BJ (cell line): Measurements from ENCODE around the gene SMARCD1. TPM values are rescaled to one million over a fixed set of nuclear protein-coding genes. Genes with fewer than 3 reads are reported as not detected.

Experiments used
- CTCF ChIA-PET: fragments of 350-600 bp; formaldehyde crosslinking; extraction: SDS; loops from one replicate; lab custom pipeline; 2021; ENCODE audit warnings: antibody characterized with exemption, inconsistent platforms; lab: Yijun Ruan, JAX
- POLR2A ChIA-PET: fragments of 300-600 bp; sonication (Branson Sonifier 250); formaldehyde crosslinking; extraction: SDS; loops from one replicate; lab custom pipeline; 2021; ENCODE audit warnings: antibody characterized with exemption; lab: Charles Lee
- DNase-seq: peaks from one replicate; pipeline ENCODE4 v3.0.0-alpha.2; 2011; ENCODE audit warnings: low read depth
- H3K27me3 ChIP-seq: 2 replicates; pipeline ENCODE4 v1.6.0; 2011; ENCODE audit warnings: low read length; ENCODE audit not compliant: control insufficient read depth, insufficient read depth
- H3K36me3 ChIP-seq: 2 replicates; pipeline ENCODE4 v1.5.1; 2011; ENCODE audit warnings: low read length; ENCODE audit not compliant: control insufficient read depth, insufficient read depth
- H3K4me3 ChIP-seq: 2 replicates; pipeline ENCODE4 v1.5.1; 2011; ENCODE audit warnings: low read depth, mild to moderate bottlenecking, control low read depth, low read length
- polyA plus RNA-seq: library from polyadenylated mRNA; depleted of rRNA; stranded (reverse); fragments of >200 nt; gene quantifications from 2 replicates; pipeline ENCODE4 v1.2.3, GENCODE V29; 2011
- TF ChIP-seq, protein P1 (sequence below): IDR thresholded peaks from 2 replicates; pipeline ENCODE4 v1.5.1; 2011; ENCODE audit warnings: low read depth, mild to moderate bottlenecking, control low read depth, inconsistent platforms, low read length, moderate library complexity; ENCODE audit not compliant: insufficient read depth

The SMARCD1 gene
- polyA plus RNA-seq, 1 experiment: 56.0 TPM

DNA sequence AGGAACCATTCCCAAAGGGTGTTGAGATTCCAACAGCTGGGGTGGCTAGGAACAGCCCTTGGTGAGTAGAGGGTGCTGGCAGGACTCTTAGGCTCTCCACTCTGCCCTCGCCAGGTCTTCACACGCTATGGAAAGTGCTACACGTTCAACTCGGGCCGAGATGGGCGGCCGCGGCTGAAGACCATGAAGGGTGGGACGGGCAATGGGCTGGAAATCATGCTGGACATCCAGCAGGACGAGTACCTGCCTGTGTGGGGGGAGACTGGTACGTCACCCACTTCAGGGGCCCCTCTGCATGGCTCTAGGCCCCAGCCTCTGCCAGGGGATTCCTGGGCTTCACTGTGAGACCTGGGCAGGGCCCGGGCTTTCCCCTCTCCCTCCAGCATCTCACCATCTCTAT is 8.0 kb upstream of the SMARCD1 start:
- POLR2A ChIA-PET: no interaction called here
- CTCF ChIA-PET: interaction anchor here (1.2 to 19.9 kb wide), 7 partner anchors 8 to 254 kb away, joined by 3 to 578 read pairs (median 4); partner anchors contain the start of genes AQP5, AQP6 and SMARCD1
- Histone ChIP-seq H3K27me3 (no peaks in the 10 kb centered on the region; the same call in 1 of the 2 replicates), H3K4me3 (no peak overlapping the region), H3K36me3 (no peaks in the 10 kb centered on the region)
- TF ChIP-seq, protein P1, sequence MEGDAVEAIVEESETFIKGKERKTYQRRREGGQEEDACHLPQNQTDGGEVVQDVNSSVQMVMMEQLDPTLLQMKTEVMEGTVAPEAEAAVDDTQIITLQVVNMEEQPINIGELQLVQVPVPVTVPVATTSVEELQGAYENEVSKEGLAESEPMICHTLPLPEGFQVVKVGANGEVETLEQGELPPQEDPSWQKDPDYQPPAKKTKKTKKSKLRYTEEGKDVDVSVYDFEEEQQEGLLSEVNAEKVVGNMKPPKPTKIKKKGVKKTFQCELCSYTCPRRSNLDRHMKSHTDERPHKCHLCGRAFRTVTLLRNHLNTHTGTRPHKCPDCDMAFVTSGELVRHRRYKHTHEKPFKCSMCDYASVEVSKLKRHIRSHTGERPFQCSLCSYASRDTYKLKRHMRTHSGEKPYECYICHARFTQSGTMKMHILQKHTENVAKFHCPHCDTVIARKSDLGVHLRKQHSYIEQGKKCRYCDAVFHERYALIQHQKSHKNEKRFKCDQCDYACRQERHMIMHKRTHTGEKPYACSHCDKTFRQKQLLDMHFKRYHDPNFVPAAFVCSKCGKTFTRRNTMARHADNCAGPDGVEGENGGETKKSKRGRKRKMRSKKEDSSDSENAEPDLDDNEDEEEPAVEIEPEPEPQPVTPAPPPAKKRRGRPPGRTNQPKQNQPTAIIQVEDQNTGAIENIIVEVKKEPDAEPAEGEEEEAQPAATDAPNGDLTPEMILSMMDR: no peak
- DNase-seq: no peak

DNA sequence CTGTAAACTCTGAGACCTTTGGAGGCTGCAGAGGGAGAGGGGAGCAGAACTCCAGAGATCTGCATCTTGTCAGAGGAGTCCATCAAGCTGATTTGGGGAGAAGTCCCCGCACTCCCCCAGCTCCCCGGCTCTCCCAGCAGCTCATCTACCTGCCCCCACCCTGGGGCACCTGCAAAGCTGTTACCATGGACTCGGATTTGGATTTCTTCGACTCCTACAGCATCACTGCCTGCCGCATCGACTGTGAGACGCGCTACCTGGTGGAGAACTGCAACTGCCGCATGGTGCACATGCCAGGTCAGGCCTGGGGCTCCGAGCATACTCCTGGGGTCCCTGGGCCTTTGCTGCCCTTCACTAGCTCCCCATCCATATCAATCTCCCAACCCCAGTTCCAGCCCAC is 6.9 kb upstream of the SMARCD1 start:
- Histone ChIP-seq H3K36me3 (no peaks in the 10 kb centered on the region), H3K27me3 (no peaks in the 10 kb centered on the region; the same call in 1 of the 2 replicates), H3K4me3 (no peak overlapping the region)
- TF ChIP-seq, protein P1: no peak
- no peak for DNase-seq
- CTCF ChIA-PET: interaction anchor here (1.0 kb wide), 2 partner anchors 112 to 236 kb away, joined by 3 to 4 read pairs; no protein-coding TSS in a partner anchor
- POLR2A ChIA-PET: no interaction called here

DNA sequence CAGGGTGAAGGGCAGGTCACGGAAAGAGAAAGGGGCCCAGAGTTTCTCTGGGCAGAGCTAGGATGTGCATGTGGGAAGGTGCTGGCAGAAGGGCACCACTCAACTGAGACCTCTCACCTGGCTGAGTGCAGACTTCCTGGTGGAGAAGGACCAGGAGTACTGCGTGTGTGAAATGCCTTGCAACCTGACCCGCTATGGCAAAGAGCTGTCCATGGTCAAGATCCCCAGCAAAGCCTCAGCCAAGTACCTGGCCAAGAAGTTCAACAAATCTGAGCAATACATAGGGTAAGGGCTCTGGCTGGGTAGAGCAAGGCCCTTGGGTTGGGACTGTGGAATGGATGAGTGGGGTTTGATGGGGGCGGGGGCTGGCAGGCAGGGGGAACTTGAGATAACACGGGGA is 5.4 kb upstream of the SMARCD1 start:
- no peak for DNase-seq
- Histone ChIP-seq H3K36me3 (no peaks in the 10 kb centered on the region), H3K27me3 (no peaks in the 10 kb centered on the region; the same call in 1 of the 2 replicates), H3K4me3 (no peak overlapping the region)
- POLR2A ChIA-PET: no interaction called here
- CTCF ChIA-PET: interaction anchor here (0.6 to 1.2 kb wide), 3 partner anchors 10 to 424 kb away, joined by 3 to 5 read pairs (median 4); no protein-coding TSS in a partner anchor
- TF ChIP-seq, protein P1: no peak

DNA sequence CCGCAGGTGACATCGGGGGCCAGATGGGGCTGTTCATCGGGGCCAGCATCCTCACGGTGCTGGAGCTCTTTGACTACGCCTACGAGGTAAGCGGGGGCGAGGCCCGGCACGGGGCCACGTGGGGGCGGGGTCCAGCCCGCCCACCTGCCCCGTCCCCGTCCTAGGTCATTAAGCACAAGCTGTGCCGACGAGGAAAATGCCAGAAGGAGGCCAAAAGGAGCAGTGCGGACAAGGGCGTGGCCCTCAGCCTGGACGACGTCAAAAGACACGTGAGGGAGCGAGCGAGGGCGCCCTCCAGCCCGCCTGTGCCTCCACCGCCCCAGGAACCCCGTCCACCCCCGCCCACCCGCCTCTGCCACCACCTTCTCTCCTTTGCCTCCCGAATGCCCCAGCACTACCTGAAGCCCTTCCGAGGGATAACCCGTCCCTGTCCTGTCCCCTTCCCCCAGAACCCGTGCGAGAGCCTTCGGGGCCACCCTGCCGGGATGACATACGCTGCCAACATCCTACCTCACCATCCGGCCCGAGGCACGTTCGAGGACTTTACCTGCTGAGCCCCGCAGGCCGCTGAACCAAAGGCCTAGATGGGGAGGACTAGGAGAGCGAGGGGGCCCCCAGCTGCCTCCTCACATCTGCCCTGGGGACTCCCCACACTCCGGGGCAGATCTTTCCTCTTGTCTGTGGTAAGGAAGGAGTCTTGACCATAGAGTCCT is 3.9 kb upstream of the SMARCD1 start:
- TF ChIP-seq, protein P1: no peak
- POLR2A ChIA-PET: no interaction called here
- no peak for DNase-seq
- CTCF ChIA-PET: no interaction called here
- H3K4me3 ChIP-seq: no peak overlapping the region
- H3K36me3 ChIP-seq: no peaks in the 10 kb centered on the region
- no peaks in the 10 kb centered on the region; the same call in 1 of the 2 replicates for H3K27me3 ChIP-seq

DNA sequence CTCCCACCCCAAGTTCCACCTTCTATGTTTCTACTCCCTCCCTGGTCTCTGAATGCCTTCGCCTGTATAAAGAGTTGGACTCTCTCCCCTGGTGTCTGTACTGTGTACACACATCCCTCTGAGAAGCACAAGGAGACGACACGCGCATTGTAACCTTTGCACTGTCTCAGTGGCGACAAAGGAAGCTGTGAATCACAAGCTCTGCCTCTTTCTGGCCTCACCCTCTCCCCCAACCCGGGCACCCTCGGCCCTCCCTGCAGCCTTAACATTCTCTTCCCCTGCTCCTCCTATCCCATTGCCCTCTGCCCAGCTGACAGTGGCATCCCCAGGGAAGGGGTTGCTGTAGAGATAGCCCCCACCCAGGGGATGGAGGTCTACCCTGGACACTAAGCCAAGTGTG is 2.5 kb upstream of the SMARCD1 start:
- TF ChIP-seq, protein P1: no peak
- ChIA-PET POLR2A (no interaction called here), CTCF (interaction anchor here (0.9 to 3.6 kb wide), 5 partner anchors 12 to 116 kb away, joined by 3 to 23 read pairs (median 5); partner anchors contain the start of gene COX14)
- DNase-seq: no peak
- H3K4me3 ChIP-seq: no peak overlapping the region
- H3K36me3 ChIP-seq: 0 out of 2 replicates have a peak, but pooled peaks cover 1% of the 10 kb centered on the region
- H3K27me3 ChIP-seq: no peaks in the 10 kb centered on the region; the same call in 1 of the 2 replicates
